A673 (cell line): Measurements from ENCODE around the gene ANKZF1. TPM values are rescaled to one million over a fixed set of nuclear protein-coding genes. Genes with fewer than 3 reads are reported as not detected.

Source experiments
- BruUV-seq: library from RNA; stranded (reverse); fragments of 400-500 nt; replicated peaks from 2 replicates; lab custom pipeline; 2021; lab: Mats Ljungman, UMichigan
- CTCF ChIA-PET: fragments of 300-600 bp; sonication (Branson Sonifier 250); formaldehyde crosslinking; loops from one replicate; lab custom pipeline; 2022; ENCODE audit warnings: antibody characterized with exemption; lab: Charles Lee
- POLR2A ChIA-PET: fragments of 300-600 bp; sonication (Branson Sonifier 250); formaldehyde crosslinking; loops from one replicate; lab custom pipeline; 2022; ENCODE audit warnings: antibody characterized with exemption; ENCODE audit not compliant: low non-redundant PET; lab: Charles Lee
- DNase-seq: peaks from one replicate; pipeline ENCODE4 v3.0.0-alpha.2; 2015; ENCODE audit warnings: low spot score
- H3K27ac ChIP-seq: fragments of 200-600 bp; sonication (generic); 2 replicates; pipeline ENCODE4 v1.5.1; 2016; ENCODE audit warnings: mixed run types, low read depth, mild to moderate bottlenecking, mixed read lengths, antibody characterized with exemption, low read length; ENCODE audit not compliant: poor library complexity, severe bottlenecking
- H3K27me3 ChIP-seq: fragments of 200-600 bp; sonication (generic); replicated peaks from 2 replicates; pipeline ENCODE4 v1.6.1; 2017; ENCODE audit warnings: mixed run types, low read depth, mild to moderate bottlenecking, mixed read lengths, antibody characterized with exemption, low read length; ENCODE audit not compliant: insufficient read depth, poor library complexity
- H3K36me3 ChIP-seq: fragments of 200-600 bp; sonication (generic); 2 replicates; pipeline ENCODE4 v1.6.1; 2016; ENCODE audit warnings: mixed run types, mild to moderate bottlenecking, mixed read lengths, antibody characterized with exemption, low read length; ENCODE audit not compliant: insufficient read depth, poor library complexity, severe bottlenecking
- H3K4me1 ChIP-seq: fragments of 200-600 bp; sonication (generic); 2 replicates; pipeline ENCODE4 v1.6.1; 2017; ENCODE audit warnings: mixed run types, mild to moderate bottlenecking, mixed read lengths, antibody characterized with exemption, low read length; ENCODE audit not compliant: insufficient read depth, poor library complexity, severe bottlenecking
- H3K4me3 ChIP-seq: fragments of 200-600 bp; sonication (generic); 2 replicates; pipeline ENCODE4 v1.5.1; 2016; ENCODE audit warnings: low read depth, mixed run types, mild to moderate bottlenecking, mixed read lengths, low read length; ENCODE audit not compliant: poor library complexity, severe bottlenecking
- H3K9me3 ChIP-seq: fragments of 200-600 bp; sonication (generic); 2 replicates; pipeline ENCODE4 v1.6.1; 2016; ENCODE audit warnings: mixed run types, low read depth, mild to moderate bottlenecking, mixed read lengths, antibody characterized with exemption, low read length; ENCODE audit not compliant: poor library complexity, severe bottlenecking
- EZH2 ChIP-seq: fragments of 200-600 bp; sonication (generic); IDR thresholded peaks from 2 replicates; pipeline ENCODE4 v1.6.1; 2017; ENCODE audit warnings: borderline replicate concordance, low read depth, mild to moderate bottlenecking, mixed read lengths, antibody characterized with exemption, low read length; ENCODE audit not compliant: poor library complexity, severe bottlenecking
- intact Hi-C: fragments of 100-400 bp; cut with micrococcal nuclease; formaldehyde crosslinking; loops from one replicate; pipeline ENCODE4 v1.10.0; 2022; ENCODE audit not compliant: unreplicated experiment
- total RNA-seq: library from RNA; stranded (reverse); gene quantifications from 2 replicates; pipeline ENCODE4 v1.2.3, GENCODE V29; 2021
- TF ChIP-seq, protein P1 (sequence below): fragments of 300-800, 200-600 bp; sonication (generic); conservative IDR thresholded peaks from 2 replicates; pipeline ENCODE4 v1.5.1; 2017; ENCODE audit warnings: low read depth, mild to moderate bottlenecking, antibody characterized with exemption, low read length, moderate library complexity, mixed read lengths

Gene ANKZF1
- total RNA-seq, 1 experiment from 2014 or later, result 30.6 TPM

DNA sequence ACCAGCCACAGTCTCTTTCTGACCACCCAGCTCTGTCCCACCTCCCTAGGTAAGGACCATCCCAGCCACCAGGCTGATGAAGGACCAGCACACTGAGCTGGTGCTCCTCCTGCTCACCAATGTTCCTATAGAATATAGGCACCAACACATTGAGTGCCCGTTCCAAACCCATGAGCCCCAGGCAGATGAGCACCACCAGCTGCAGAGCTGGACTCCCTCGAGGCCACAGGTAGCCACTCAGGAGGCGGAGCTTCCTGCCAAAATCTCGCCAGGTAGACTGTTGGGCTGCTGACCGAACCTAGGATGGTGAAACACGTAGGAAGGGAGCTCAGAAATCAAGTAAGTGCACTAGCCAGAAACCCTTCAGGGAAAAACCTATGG, 13.1 kb upstream of the ANKZF1 start:
- Histone ChIP-seq H3K4me3 (peak overlapping the region; percentile 66), H3K9me3 (no peaks in the 10 kb centered on the region), H3K27me3 (no peaks in the 10 kb centered on the region), H3K36me3 (peaks cover 64% of the 10 kb centered on the region), H3K27ac (peak overlapping the region; percentile 91), H3K4me1 (peaks cover 23% of the 10 kb centered on the region)
- intact Hi-C loops, result loop anchor here (5.0 kb wide), 1 partner anchor 39 kb away; the partner anchor contains the start of genes CNPPD1 and RETREG2
- POLR2A ChIA-PET, result interaction anchor here (0.8 kb wide), 1 partner anchor 16 kb away, joined by 5 read pairs; no protein-coding TSS in a partner anchor
- TF ChIP-seq, protein P1, sequence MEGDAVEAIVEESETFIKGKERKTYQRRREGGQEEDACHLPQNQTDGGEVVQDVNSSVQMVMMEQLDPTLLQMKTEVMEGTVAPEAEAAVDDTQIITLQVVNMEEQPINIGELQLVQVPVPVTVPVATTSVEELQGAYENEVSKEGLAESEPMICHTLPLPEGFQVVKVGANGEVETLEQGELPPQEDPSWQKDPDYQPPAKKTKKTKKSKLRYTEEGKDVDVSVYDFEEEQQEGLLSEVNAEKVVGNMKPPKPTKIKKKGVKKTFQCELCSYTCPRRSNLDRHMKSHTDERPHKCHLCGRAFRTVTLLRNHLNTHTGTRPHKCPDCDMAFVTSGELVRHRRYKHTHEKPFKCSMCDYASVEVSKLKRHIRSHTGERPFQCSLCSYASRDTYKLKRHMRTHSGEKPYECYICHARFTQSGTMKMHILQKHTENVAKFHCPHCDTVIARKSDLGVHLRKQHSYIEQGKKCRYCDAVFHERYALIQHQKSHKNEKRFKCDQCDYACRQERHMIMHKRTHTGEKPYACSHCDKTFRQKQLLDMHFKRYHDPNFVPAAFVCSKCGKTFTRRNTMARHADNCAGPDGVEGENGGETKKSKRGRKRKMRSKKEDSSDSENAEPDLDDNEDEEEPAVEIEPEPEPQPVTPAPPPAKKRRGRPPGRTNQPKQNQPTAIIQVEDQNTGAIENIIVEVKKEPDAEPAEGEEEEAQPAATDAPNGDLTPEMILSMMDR, result no peak
- TF ChIP-seq EZH2, result no peak
- DNase-seq, result no peak
- CTCF ChIA-PET, result no interaction called here
- no TSS peak for BruUV-seq

DNA sequence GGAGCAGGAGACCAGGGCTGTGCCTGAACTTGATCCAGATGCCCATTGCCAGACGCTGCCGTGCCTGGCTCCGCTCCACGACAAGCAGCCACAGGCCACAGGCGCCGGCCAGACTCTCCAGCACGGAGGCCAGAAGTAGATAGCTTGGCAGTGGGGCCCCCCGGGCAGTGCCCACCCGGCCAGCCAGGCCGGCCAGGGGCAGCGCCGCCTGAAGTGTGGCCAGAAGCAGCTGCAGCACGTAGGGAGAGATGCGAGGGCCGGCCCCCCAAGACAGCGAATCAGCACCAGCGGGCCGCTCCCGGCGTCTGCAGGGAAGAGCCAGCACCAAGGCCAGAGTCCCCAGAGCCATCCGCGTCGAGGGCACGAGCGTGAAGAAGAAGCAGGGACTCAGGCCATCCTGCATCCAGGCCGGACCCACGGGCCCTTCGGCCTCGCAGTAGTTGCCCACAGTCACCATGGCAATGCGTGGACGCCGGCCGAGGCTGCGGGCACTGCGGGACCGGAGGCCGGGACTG, 11.3 kb upstream of the ANKZF1 start:
- Histone ChIP-seq H3K36me3 (peaks cover 66% of the 10 kb centered on the region), H3K4me1 (peaks cover 23% of the 10 kb centered on the region), H3K4me3 (peak overlapping the region; percentile 66), H3K9me3 (no peaks in the 10 kb centered on the region), H3K27ac (peak overlapping the region; percentile 91), H3K27me3 (no peaks in the 10 kb centered on the region)
- ChIA-PET CTCF (interaction anchor here (0.6 to 1.0 kb wide), 3 partner anchors 30 to 77 kb away, joined by 4 to 9 read pairs (median 4); no protein-coding TSS in a partner anchor), POLR2A (no interaction called here)
- intact Hi-C loops, result loop anchor here (5.0 kb wide), 1 partner anchor 41 kb away; the partner anchor contains the start of genes CNPPD1 and RETREG2
- no TSS peak for BruUV-seq
- no peak for DNase-seq
- TF ChIP-seq, protein P1, result no peak
- TF ChIP-seq EZH2, result no peak

DNA sequence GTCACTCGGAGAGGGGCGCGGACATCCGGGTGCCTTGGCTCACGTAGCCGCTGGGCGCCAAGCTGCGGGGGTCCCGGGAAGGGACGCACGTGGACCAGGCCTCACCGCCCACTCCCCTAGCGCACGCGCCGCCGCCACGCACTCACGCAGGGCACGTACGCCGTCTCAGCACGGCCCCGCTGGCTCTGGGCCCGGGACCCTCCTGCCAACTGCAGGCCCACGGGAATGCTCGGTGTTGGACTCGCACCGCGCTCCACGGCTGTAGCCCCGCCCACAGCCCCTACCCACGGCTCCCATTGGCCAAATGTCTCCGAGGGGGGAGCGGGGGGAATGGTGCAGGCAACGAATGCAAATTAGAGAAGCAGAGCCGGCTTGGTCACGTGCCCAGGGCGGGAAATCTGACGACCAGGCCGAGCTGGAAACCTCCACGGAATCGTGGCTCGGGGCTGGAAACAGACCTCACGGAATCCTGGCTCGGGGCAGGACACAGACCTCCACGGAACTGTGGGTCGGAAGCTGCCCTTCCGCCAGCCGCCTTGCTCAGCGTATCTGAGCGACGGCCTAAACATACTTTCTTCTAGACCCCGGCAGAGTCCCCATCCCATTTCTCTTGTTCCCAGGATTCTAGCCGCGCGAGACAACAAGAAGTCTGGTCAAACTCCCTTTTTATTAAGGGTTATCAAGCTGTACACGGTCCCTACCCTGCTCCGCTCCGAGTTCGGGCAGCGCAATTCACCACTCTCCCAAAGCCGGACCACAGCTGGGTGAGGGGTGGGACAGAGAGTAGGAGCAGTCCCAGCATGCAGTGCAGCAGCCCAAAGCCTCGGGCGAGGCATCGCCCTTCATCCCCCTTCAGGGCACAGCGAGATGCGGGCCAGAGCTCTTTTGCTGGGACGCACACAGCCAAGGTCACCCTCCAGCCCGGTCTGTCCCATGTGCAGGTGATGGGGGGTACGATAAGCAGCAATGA, 10.6 kb upstream of the ANKZF1 start, which contains the start of gene ABCB6:
TSS of gene ABCB6 (minus strand) at position 227 of the 970 bp plus-strand sequence. CDS start 285 bp downstream, outside the sequence.
- BruUV-seq, result TSS peak; percentile 57
- Histone ChIP-seq H3K4me3 (peak within 1 kb of the TSS; percentile 66), H3K27me3 (no peaks in the 10 kb centered on the region), H3K9me3 (no peaks in the 10 kb centered on the region), H3K27ac (peak within 1 kb of the TSS; percentile 91), H3K4me1 (peaks cover 23% of the 10 kb centered on the region), H3K36me3 (peaks cover 66% of the 10 kb centered on the region)
- POLR2A ChIA-PET, result no interaction called here
- peak; percentile 99 for DNase-seq
- intact Hi-C loops, result loop anchor here (5.0 kb wide), 1 partner anchor 42 kb away; the partner anchor contains the start of genes CNPPD1 and RETREG2
- CTCF ChIA-PET, result interaction anchor here (0.6 kb wide), 1 partner anchor 29 kb away, joined by 4 read pairs; no protein-coding TSS in a partner anchor
- no peak for TF ChIP-seq EZH2
- TF ChIP-seq, protein P1, result no peak
